HEK293 (cell line): ENCODE measurements around the gene FAM168A.
A peak's percentile ranks its signal among the peaks of the same experiment; 100 is the strongest.

Experiments used
- CTCF ChIA-PET: fragments of 350-600 bp; formaldehyde crosslinking; extraction: SDS; loops from one replicate; lab custom pipeline; 2021; ENCODE audit warnings: antibody characterized with exemption; lab: Yijun Ruan, JAX
- POLR2A ChIA-PET: fragments of 300-600 bp; formaldehyde crosslinking; extraction: SDS; loops from one replicate; lab custom pipeline; 2020; ENCODE audit warnings: antibody characterized with exemption, inconsistent platforms; lab: Yijun Ruan, JAX
- H3K27ac ChIP-seq: fragments of 200-500 bp; sonication (Bioruptor generic); 2 replicates; pipeline ENCODE4 v1.5.1; 2014; ENCODE audit warnings: low read depth, low read length, control low read depth, inconsistent platforms; ENCODE audit errors: extremely low read depth
- H3K36me3 ChIP-seq, 2 experiments: fragments of 200-500 bp in 1 of 2; sonication (Bioruptor generic) in 1 of 2; 1 replicate in 1 of 2; 2 replicates in 1 of 2; pipeline ENCODE4 v1.5.1; 2014 to 2017; ENCODE audit warnings: inconsistent platforms in 2 of 2, low read length in 2 of 2; ENCODE audit not compliant: control insufficient read depth in 2 of 2, insufficient read depth in 1 of 2
- H3K4me1 ChIP-seq: fragments of 200-500 bp; sonication (Bioruptor generic); 2 replicates; pipeline ENCODE4 v1.5.1; 2014; ENCODE audit warnings: mild to moderate bottlenecking, low read length, inconsistent platforms; ENCODE audit not compliant: control insufficient read depth, insufficient read depth
- H3K4me3 ChIP-seq: 2 replicates; pipeline ENCODE4 v1.5.1; 2011; ENCODE audit warnings: low read depth, mild to moderate bottlenecking, control low read depth, low read length, moderate library complexity
- H3K9me3 ChIP-seq: fragments of 200-500 bp; sonication (Bioruptor generic); 2 replicates; pipeline ENCODE4 v1.5.1; 2014; ENCODE audit warnings: low read depth, low read length, inconsistent platforms; ENCODE audit not compliant: control insufficient read depth, insufficient read depth
- KLF1 ChIP-seq: fragments of 450-650 bp; formaldehyde crosslinking; IDR thresholded peaks from 2 replicates; pipeline ENCODE4 v1.5.1; 2016; ENCODE audit warnings: missing biosample characterization, missing genetic modification characterization
- ZBTB20 ChIP-seq: fragments of 450-650 bp; formaldehyde crosslinking; IDR thresholded peaks from 2 replicates; pipeline ENCODE4 v1.5.1; 2016; ENCODE audit warnings: missing biosample characterization, missing genetic modification characterization
- ZBTB21 ChIP-seq: fragments of 450-650 bp; formaldehyde crosslinking; IDR thresholded peaks from 2 replicates; pipeline ENCODE4 v1.5.1; 2017; ENCODE audit warnings: missing biosample characterization, missing genetic modification characterization
- ZIC2 ChIP-seq: fragments of 450-650 bp; formaldehyde crosslinking; IDR thresholded peaks from 2 replicates; pipeline ENCODE4 v1.5.1; 2016; ENCODE audit warnings: missing biosample characterization, missing genetic modification characterization
- ZNF2 ChIP-seq: fragments of 450-650 bp; formaldehyde crosslinking; IDR thresholded peaks from 2 replicates; pipeline ENCODE4 v1.5.1; 2016; ENCODE audit warnings: missing biosample characterization, missing genetic modification characterization
- ZNF350 ChIP-seq: fragments of 450-650 bp; formaldehyde crosslinking; IDR thresholded peaks from 2 replicates; pipeline ENCODE4 v1.5.0; 2017; ENCODE audit warnings: missing biosample characterization, mild to moderate bottlenecking, missing genetic modification characterization
- ZNF362 ChIP-seq: fragments of 450-650 bp; formaldehyde crosslinking; IDR thresholded peaks from 2 replicates; pipeline ENCODE4 v1.5.1; 2016; ENCODE audit warnings: missing biosample characterization, missing genetic modification characterization
- ZNF391 ChIP-seq: fragments of 450-650 bp; formaldehyde crosslinking; IDR thresholded peaks from 2 replicates; pipeline ENCODE4 v1.5.1; 2016; ENCODE audit warnings: low read depth, missing biosample characterization, missing genetic modification characterization, borderline replicate concordance
- ZNF629 ChIP-seq: fragments of 450-650 bp; formaldehyde crosslinking; IDR thresholded peaks from 2 replicates; pipeline ENCODE4 v1.5.1; 2017; ENCODE audit warnings: missing biosample characterization, missing genetic modification characterization
- ZNF654 ChIP-seq: fragments of 450-650 bp; formaldehyde crosslinking; IDR thresholded peaks from 2 replicates; pipeline ENCODE4 v1.5.1; 2016; ENCODE audit warnings: low read depth, missing biosample characterization, missing genetic modification characterization
- ZNF660 ChIP-seq: fragments of 450-650 bp; IDR thresholded peaks from 2 replicates; pipeline ENCODE4 v1.5.1; 2018; ENCODE audit warnings: missing biosample characterization, mild to moderate bottlenecking, missing genetic modification characterization
- TF ChIP-seq, protein P1 (sequence below): fragments of 450-650 bp; formaldehyde crosslinking; IDR thresholded peaks from 2 replicates; pipeline ENCODE4 v1.5.1; 2016; ENCODE audit warnings: missing biosample characterization, missing genetic modification characterization

Gene FAM168A

DNA sequence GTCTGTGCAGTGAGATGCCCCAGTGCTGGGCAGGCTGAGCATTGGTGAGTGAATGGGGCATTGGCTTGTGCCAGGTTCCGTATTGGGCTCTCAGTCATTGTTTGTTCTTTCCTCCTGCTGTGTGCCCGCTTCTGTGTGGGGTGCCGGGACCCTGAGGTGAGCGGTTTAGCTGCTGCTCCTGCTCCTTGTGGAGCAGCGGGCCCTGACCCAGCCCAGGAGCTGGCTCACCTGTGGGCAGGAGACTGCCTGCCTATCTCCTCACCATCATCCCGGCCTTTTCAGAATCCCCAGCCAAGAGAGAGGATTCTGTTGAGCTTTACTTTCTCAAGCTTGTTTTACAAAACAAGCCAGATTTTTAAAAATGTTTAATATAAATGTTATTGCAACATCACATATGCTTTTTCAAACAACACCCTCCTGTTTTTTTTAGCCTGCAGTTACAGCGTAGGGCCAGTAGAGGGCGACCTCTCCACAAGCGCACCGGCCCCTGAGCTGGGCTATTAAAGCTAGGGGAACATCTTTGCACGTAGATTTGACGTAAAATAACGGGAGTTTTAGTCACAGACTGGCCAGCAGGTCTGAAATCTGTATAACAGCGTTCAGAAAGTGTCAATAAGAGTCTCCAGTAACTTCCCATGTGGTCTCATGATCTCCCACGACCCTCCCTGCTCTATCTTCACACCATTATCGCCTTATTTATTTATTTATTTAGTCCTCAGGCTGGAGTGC, 246.8 kb downstream of the FAM168A start:
- CTCF ChIA-PET, result interaction anchor here (0.5 to 6.4 kb wide), 52 partner anchors 9 to 1045 kb away, joined by 3 to 95 read pairs (median 4); partner anchors contain the start of genes ARHGEF17, PLEKHB1 and RAB6A
- Histone ChIP-seq H3K36me3 (peaks cover 0 to 16% of the 10 kb centered on the region in 2 experiments; a peak in 1 of 3 replicates), H3K4me3 (no peak overlapping the region)
- TF ChIP-seq, protein P1, sequence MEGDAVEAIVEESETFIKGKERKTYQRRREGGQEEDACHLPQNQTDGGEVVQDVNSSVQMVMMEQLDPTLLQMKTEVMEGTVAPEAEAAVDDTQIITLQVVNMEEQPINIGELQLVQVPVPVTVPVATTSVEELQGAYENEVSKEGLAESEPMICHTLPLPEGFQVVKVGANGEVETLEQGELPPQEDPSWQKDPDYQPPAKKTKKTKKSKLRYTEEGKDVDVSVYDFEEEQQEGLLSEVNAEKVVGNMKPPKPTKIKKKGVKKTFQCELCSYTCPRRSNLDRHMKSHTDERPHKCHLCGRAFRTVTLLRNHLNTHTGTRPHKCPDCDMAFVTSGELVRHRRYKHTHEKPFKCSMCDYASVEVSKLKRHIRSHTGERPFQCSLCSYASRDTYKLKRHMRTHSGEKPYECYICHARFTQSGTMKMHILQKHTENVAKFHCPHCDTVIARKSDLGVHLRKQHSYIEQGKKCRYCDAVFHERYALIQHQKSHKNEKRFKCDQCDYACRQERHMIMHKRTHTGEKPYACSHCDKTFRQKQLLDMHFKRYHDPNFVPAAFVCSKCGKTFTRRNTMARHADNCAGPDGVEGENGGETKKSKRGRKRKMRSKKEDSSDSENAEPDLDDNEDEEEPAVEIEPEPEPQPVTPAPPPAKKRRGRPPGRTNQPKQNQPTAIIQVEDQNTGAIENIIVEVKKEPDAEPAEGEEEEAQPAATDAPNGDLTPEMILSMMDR (tag by site-specific recombination), result peak; percentile 60
- TF ChIP-seq ZNF660 (tag by site-specific recombination) (peak; percentile 34; the same call in 1 of the 2 replicates), ZNF654 (tag by site-specific recombination) (peak; percentile 68), ZBTB21 (peak; percentile 79; the same call in 1 of the 2 replicates), ZIC2 (peak; percentile 40), ZNF391 (tag by site-specific recombination) (no peak), ZBTB20 (0 out of 2 replicates have a peak, but pooled peaks have one; percentile 46), ZNF629 (tag by site-specific recombination) (peak; percentile 88), KLF1 (tag by site-specific recombination) (no peak), ZNF350 (tag by site-specific recombination) (no peak), ZNF2 (0 out of 2 replicates have a peak, but pooled peaks have one; percentile 22), ZNF362 (tag by site-specific recombination) (peak; percentile 38; the same call in 1 of the 2 replicates)
- TF ChIP-seq, all 188 proteins: peak for 9
- H3K27ac ChIP-seq, result no peak overlapping the region
- no peaks in the 10 kb centered on the region for H3K9me3 ChIP-seq
- POLR2A ChIA-PET, result interaction anchor here (0.5 to 1.0 kb wide), 5 partner anchors 28 to 310 kb away, joined by 3 to 8 read pairs (median 4); no protein-coding TSS in a partner anchor
- H3K4me1 ChIP-seq, result no peaks in the 10 kb centered on the region
